HT1080 (cell line): ENCODE results near the gene LAMB4. TPM values are rescaled to one million over a fixed set of nuclear protein-coding genes. Genes with fewer than 3 reads are reported as not detected.

Experiments used
- DNase-seq: peaks from one replicate; pipeline ENCODE4 v3.0.0-alpha.2; 2015; ENCODE audit warnings: low read depth
- total RNA-seq: library from RNA; depleted of rRNA; stranded (reverse); fragments of >200 nt; shearing (Covaris generic); gene quantifications from 2 replicates; pipeline ENCODE4 v1.2.3, GENCODE V29; 2014

Gene LAMB4
- total RNA-seq, 1 experiment from 2014 or later, result 0.06 TPM

DNA sequence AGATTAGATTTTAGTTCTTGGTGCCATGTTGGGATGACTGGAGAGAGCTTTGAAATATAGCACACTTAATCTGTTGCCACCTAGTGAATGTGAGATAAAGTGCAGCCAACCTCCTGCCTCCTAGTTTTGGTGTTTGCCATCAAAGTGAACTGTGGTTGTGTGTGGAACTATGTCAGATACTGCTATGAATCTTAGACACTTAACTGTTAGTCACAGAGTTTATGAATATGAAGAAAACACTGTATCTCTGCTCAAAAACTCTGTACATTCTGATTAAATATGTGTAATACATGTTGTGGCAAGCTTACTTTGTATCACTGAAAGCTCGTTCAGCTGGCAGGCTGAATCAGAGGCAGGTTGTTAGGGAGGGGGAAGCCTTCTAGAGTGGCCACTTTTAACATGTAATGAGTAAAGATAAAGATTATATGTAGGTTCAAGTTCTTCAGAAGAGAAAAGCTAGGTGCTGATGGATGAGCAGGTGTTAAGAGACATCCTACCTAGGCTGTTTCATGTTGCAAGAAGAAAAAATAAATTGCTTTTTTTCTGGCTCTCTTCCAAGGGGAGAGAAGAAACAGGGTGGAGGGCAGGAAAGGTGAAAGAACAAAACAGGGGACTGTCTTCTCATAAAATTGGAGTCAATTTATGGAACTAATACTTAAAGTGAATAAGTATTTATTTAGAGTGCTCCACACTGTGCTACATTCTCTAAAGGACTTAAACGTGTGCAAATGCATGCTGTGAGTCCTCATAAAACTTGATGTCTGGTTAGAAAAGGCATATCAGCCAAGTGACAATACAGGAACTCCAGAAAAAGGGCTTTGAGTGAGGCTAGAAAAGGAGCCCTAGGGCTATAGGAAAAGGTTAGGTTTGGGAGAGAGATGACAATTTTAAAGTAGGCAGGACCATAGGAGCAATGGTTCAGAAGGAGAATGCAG lies 113.1 kb downstream of the LAMB4 start:
- DNase-seq, result peak; percentile 73

DNA sequence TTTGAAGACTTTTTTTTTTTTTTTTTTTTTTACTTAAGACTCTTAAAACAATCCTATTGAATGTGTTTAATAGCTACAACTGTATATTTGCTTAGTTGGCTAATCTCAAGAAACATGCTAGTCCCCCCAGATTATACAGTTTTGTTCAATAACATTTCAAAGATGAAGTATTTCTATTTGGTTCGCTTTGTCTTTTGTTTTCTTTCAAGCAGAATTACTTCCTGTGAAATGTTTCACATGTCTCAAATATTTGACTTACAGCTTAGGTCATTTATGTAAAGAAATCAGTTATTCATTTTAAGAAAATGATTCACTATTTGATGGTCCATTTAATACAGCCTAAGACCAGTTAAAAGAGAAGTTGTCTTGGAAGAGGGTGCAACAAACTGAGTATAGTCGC lies 114.4 kb downstream of the LAMB4 start:
- DNase-seq, result peak; percentile 23

DNA sequence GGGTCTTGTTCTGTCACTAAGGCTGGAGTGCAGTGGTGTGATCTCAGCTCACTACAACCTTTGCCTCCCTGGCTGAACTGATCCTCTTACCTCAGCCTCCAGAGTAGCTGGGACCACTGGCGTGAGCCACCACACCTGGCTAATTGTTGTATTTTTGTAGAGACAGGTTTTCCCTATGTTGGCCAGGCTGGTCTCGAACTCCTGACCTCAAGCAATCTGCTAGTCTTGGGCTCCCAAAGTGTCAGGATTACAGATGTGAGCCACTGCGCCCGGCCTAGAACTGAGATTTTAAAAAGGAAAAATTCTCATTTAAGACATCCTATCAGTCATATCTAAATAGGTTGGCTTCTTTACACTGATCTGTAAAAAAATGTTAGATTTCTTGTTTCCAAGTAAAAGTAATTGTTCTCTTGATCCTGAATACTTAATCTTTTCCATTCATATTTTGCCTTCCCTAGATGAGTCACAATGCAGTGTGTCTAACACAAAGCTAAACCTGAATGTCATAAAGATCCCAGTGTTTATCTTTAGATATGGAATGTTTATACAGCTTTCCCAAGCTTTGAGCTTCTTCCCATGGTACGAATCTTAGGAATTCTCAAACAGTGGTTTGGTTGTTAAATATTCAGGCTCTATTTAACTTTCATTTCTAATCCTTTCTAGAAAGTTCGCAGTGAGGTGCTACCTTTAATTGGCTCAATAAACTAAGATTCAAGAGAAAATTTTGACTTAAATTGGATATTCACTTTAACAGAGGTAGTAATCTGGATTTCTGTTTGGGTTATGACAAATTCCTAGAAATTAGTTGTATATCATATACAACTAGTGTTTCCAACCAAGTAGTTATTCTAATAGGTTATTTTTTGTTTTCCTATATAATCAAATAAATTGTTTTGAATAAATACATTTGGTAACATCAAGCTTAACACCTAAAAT lies 115.1 kb downstream of the LAMB4 start:
- peak; percentile 85 for DNase-seq

DNA sequence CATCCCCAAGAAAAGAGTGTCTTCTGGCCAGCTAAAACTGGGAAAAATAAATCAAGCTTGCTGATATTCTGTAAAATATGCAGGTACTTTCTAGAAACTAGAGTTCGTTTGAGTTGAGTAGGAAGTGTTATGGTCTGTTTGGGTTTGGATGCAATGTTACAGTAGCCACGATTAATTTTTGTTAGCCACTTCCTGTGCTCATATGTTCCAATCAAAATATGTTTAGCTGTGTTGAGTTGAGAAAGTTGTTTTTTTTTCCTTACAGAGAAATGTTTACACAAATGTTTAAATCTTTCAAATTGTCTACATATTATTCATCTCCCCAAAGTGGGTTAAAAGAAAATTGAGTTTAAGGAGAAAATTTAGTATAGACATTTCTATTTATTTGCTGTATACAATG lies 115.9 kb downstream of the LAMB4 start:
- DNase-seq, result no peak

DNA sequence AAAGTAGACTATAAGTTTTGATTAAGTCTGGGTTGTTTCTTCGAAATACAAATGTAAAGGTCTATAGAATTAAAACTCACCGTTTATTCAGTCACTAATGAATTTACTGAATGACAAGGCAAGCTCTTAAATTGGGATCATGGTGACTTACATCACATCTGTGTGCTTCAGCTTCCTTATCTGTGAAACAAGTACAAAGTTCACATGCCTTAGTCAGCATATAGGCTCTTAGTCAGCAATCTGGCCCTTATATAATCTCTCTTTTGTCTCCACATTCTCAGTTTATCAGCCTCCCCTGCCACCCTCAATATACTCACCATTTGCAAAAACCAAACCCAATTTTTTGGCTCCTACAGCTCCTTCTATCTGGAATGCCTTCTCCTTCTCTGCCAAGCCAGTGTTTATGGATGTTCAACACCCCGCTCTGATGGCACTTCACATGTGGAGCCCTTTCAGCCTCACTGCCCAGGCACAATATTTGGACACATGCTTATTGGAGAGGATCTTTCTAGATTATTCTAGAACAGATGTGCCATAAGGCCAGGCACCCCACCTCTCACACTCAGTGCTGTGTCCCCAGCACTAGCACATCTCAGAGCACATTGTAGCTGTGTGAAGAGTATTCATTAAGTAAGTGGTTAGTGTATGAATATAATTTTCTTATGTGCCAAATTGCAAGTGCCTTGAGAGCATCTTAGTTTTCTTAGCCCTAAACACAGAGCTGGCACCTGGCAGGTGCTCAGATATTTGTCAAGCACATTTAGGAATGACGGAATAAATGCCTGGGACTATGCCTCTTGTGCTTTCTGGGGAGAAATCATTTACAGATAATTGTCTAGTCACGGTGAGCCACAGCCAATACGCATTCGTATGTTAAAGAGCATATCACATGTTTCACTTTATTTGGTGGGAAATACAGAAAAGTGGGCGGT lies 117.4 kb downstream of the LAMB4 start:
- peak; percentile 67 for DNase-seq

DNA sequence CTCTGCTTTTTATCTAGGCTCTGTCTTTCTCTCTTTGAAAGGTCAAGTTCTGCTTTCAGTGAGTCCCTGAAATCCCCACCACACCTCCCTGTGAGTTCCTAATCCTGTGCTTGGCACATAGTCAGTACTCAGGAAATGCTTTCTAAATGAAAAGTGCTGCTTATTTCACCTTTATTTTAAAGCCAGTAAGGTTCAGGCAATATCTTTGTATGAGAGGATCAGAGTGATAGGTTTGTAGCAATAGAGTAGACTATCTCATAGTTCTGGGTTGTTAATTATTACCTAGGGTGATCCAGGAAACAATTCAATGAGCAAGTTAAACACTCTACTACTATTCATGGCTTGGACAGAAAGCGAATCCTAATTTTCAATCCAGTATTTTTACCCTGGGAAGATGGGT lies 119.8 kb downstream of the LAMB4 start:
- no peak for DNase-seq

DNA sequence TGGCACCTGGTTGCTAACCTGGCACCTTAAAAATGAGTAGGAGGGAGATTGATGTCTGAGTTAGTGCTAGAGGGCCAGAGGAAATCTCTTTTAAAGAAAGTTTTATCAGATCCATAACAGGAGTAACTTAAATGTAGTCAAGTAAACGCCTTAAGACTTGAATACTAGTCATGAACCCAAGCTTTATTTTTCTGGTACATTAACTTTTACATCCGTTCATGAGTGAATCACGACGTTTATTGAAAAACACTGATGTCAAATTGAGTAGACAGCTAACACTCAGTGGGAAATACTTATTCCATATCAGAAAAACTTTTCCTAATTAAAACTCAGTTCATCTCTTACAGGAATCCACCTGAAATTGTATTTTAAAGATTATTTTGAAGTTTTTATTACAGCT lies 120.3 kb downstream of the LAMB4 start:
- no peak for DNase-seq

DNA sequence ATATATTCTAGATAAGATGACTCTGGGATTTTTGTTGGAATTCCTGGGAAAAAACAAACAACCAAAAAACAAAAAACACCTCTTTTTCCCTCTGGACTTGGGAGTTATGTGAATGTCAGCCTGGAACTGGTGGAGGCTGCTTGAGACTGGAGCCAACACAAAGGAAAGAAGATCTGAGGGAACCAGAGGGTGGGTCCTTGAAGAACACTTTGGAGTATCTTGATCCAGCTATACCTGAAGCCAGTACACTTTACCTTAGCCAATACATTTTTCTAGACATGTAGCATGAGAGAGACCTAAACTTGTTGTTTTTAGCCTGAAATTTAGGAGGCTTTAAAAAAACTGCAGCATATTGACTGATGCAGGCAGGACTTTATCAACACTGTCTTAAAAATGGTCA lies 121.3 kb downstream of the LAMB4 start:
- DNase-seq, result no peak

DNA sequence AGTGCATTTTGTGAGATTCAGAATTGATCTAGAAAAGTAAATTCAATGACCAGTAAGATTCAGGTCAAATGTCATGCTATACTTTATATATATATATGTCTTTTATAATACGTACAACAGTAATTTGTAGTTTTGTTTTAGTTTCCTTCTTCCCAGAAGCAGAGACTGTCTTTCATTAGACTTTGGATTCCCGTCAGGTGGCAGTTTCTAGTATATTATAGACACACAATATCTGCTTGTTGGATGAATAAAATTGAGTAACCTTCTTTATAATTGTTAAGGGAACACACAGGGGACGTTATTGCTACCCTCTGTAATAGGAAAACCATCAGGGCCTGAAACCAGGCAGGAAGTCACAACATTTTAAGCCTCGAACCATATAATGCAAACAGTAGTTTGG lies 121.9 kb downstream of the LAMB4 start:
- no peak for DNase-seq

DNA sequence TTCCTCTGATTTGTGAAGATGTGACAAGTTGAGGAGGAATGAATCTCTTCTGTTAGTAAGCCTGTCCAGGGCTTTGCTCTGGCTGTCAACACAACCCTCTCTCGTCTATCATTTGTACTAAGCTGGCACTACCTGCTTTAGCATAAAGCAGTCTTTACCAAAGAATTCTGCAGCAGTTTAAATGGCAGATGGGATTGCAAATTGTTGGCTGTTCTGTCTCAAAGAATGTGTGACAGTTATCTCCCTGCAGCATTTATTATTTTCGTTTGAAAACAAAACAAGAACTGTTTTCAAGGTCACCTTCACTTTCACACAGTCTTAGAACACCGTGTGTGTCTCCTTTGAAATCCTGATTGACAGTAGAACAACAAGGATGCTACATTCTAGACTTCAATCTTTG lies 122.4 kb downstream of the LAMB4 start:
- DNase-seq, result no peak

DNA sequence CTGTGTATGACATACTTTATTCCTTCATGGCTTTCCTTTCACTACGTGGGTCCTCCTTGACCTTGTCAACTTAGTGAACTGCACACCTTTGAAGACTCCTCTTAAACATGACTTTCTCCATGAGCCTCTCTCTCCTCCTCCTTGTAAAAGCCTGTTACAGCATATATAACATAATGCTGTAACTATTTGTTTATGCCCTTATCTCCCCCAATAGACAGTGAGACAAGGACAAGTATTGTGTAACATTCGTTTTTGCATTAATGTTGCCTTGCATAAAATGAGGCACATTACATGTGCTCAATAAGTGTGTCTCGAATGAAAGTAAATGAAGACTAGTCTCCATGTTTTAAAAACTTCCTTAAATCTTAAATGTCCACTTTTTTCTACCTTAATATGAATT lies 122.9 kb downstream of the LAMB4 start:
- no peak for DNase-seq

DNA sequence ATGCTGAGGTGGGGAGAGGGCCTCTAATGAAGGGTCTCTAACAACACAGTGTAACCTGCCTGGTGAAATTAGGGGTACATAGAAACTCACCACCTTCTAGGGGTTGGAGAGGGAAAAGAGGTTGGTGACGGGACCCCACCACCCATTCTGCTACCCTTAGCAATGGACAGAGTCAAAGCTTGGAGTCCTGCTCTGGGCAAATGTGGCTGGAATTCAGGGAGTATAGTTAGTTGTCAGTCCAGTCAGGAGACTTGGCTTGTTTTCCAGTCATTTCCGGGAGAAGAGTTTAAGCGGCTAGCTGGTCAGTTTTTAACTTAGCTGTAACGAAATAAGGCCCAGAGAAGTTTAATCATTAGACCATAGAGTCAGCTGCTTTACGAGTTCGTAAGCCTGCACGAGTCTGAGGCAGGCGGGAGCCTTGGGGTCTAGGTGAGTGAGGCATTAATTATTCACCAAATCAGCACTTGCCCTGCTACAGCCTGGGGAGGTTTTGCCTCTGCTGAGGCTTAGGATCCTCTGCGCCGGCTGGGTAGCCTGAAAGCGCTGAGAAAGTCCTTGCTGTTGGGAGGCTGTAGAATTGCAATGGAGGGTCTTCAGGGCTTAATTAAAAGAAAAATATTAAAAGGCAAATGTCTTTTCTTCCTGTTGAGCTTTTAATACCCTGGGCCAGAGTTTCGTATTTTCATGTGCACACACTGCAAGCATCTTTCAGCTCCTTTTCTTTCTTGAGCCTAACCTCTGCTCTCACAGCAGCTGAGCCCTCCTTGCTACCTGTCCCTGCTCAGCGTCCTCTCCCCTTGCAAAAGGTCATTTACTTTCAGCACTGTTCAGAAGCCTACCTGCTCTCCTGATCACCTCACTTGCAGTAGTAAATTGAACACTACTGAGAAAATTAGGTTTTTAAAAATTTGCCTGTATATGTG lies 125.7 kb downstream of the LAMB4 start:
- peak; percentile 46 for DNase-seq

DNA sequence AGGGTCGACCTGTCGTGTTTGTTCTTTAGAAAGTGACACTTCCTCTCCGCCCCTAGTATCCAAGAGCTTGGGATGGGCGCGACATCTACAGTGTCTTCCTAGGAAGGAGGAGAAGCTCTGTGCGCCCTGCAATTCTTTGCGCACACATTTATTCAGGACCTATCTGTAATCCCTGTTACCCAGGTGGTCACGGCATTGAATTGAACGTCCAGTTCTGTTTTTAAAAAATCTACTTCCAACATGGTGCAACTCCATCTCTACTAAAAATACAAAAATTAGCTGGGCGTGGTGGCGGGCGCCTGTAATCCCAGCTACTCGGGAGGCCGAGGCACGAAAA lies 126.6 kb downstream of the LAMB4 start:
- no peak for DNase-seq

DNA sequence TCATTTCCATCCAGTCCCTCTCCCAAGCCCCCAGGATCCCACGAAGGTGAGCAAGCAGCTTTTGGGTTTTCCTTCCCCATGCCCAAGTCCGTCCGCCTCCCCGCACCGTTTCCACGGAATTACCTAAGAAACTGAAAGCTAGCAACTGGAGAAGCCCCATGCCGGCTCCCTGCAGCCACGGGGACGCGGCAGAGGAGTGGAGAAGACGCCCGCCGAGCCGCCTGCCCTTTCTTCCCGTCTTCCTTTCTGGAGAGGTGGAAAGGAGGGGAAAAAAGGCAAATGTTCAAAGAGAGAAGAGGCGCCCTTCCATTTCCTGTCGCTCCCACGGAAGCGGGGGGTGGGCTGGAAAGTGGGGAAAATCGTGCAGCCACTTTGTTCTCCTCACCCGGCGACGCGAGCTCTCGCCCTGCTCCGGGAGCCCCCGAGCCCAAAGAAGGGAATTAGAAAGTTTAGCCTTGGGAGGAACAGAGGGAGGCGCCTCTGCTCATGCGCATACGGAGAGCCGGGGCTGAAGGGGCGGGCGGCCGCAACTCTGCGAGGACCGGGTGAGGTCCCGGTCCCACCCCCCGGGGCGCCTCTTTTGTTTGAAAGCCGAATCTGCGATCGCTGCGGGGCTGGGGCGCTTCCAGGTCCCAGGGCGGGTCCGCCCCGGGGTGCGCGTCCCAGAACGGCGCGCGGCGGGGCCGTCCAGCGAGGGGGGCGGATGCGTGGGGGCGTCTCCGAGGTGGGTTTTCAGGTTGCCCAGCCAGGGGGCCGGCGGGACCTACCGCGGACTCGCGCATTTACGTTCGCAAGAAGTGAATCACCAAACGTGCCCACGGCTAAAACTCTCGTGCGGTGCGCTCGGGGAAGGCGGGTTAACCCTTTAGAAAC lies 127.2 kb downstream of the LAMB4 start, which contains the start of gene LAMB1:
Gene LAMB1, minus strand, starts transcription at position 436 of the 873 bp plus-strand sequence. Its CDS starts 276 bp downstream, at position 160.
- peak; percentile 65 for DNase-seq

DNA sequence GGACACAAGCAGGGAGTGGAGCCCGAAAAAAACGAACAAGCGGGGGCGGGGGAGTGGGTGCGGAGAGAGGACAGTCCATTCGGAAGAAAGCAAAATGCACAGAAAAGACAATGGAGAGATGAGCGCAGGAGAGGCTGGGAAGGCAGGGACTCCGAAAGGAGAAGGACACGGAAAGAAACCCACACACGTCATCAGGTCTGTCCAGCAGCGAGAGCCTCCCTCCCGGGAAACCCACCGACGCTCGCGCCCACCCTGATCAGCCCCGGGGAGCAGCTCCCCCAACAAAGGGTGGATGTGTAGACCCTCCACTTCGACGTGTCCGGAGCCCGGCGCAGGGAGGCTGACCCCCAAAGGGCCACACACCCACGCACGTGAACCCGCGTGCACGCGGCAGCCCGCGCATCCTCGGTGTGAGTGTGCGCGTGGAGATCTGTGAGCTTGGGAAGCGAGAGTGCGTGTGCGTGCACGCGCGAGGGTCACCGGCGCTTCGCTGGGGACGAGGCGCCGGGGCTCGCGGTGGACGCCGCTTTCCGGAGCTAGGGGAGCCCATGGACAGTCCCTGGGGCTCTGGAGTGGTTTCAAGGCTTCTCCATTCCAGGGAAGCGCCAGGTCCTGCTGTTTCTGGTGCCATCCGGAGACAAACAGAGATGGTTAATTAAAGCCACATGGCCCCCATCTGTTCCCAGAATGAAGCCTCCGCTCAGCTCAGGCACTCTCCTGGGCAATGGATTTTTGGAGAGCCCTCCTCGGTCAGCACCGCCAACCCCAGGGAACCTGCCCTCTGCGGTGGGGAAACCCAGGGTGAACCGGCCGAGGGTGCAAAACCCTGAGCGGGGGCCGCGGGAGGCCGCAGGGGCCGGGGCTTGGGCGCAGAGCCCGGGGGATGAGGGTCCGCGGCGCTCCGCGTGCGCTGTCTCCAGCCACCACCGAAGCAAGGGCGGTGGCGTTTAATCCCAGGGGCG lies 128.1 kb downstream of the LAMB4 start:
- peak; percentile 29 for DNase-seq

DNA sequence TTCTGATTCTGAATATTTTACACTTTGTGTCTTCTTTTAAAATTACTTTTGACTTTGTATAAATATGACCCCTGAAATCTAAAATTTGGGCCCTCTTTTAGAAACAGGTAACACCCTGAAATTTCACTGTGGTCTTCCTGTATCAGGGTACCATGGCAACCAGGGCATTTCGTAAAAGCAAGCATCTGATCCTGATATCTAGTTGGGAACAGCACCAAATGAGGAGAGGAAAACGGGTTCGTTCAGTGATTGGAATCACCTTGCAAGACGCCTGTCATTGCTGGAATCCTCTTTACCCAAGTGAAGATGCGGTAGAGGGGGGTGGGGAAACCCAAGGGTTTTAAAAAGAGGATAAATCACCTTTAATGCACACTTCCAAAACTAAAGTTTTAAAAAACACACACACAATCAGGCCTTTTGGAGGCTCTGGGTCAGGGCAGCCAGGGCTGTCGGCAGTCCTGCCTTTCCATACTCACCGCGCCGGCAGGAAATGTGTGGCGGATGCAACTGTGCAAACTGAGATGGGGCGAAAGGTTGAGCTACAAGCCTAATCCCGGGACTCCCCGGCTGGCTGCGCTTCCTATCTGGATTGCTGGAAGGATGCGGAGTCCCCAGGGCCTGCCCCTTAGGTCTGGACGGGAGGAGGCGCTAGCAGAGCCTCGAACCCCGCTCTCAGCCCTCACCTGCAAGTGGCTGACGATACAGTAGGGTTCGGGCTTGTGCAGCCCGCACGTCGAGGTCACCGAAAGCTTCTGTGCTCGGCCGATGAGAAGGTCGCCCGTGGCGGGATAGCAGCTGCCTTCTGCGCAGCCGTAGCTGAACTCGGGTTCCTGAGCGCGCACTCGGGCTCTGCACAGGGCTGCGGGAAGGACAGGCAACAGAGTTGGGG lies 129.0 kb downstream of the LAMB4 start:
- DNase-seq, result peak; percentile 87
